ENCODE data around the gene RPS6KA4. TPM values are rescaled to one million over a fixed set of nuclear protein-coding genes. Genes with fewer than 3 reads are reported as not detected.

RPS6KA4 gene
- polyA plus RNA-seq, 1 of the 3 experiments (the other 2 are of a cell fraction): 43.4 TPM

GRCh38 chr11:64347193-64347867 lies 11.6 kb upstream of the RPS6KA4 start:
- Histone ChIP-seq H3K36me3 (replicated peaks in 1 of 2; ENCODE audit: control insufficient read depth in 1 of 2, insufficient read depth in 2 of 2, low read length in 1 of 2) (no peaks in the 10 kb centered on the region), H3F3A (replicated peaks; ENCODE audit: insufficient read depth) (no peaks in the 10 kb centered on the region), H3K9me3 (no peaks in the 10 kb centered on the region), H3K4me3 (ENCODE audit: low read depth in 2 of 2, low read length in 1 of 2) (no peak overlapping the region), H3K4me1 (ENCODE audit: control insufficient read depth in 1 of 2, insufficient read depth in 2 of 2, low read depth in 1 of 2, low read length in 1 of 2) (no peaks in the 10 kb centered on the region; a peak in 1 of 4 replicates), H3K9me2 (no peaks in the 10 kb centered on the region), H4K20me1 (ENCODE audit: insufficient read depth) (no peaks in the 10 kb centered on the region), H3K4me2 (no peak overlapping the region), H3K27ac (ENCODE audit: low read depth in 2 of 2, low read length in 1 of 2) (no peak overlapping the region), H3K79me2 (ENCODE audit: insufficient read depth) (no peaks in the 10 kb centered on the region), H2AFZ (ENCODE audit: low read depth) (no peak overlapping the region), H3K27me3 (ENCODE audit: insufficient read depth) (no peaks in the 10 kb centered on the region), H3K9ac (no peak overlapping the region)
- TF ChIP-seq CHD2 (IDR thresholded peaks at IDR 0.05; ENCODE audit: low read length, partially characterized antibody): no peak
- TF ChIP-seq, protein P1, sequence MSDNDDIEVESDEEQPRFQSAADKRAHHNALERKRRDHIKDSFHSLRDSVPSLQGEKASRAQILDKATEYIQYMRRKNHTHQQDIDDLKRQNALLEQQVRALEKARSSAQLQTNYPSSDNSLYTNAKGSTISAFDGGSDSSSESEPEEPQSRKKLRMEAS (IDR thresholded peaks at IDR 0.05; ENCODE audit: low read depth): no peak
- no peak for TF ChIP-seq SIN3A (IDR thresholded peaks at IDR 0.05; ENCODE audit: borderline replicate concordance, low read depth, low read length)
- no peak for TF ChIP-seq MEF2A (IDR thresholded peaks at IDR 0.05; ENCODE audit: borderline replicate concordance, low read depth)
- TF ChIP-seq FOXM1 (IDR thresholded peaks at IDR 0.05; ENCODE audit: low read depth): no peak
- no peak for TF ChIP-seq REST (IDR thresholded peaks at IDR 0.05; ENCODE audit: low read depth, low read length)
- TF ChIP-seq RCOR1 (IDR thresholded peaks at IDR 0.05; ENCODE audit: low read length): no peak
- TF ChIP-seq RFX5 (IDR thresholded peaks at IDR 0.05; ENCODE audit: low read length): no peak
- TF ChIP-seq GABPA (IDR thresholded peaks at IDR 0.05; ENCODE audit: low read depth): no peak
- no peak for TF ChIP-seq JUND (IDR thresholded peaks at IDR 0.05)
- no peak for TF ChIP-seq FOSL2 (IDR thresholded peaks at IDR 0.05; ENCODE audit: borderline replicate concordance, low read depth)
- TF ChIP-seq GATA2 (CRISPR knock-in tag; IDR thresholded peaks at IDR 0.05): no peak
- TF ChIP-seq RAD21 (IDR thresholded peaks at IDR 0.05; ENCODE audit: low read length): no peak
- no peak for TF ChIP-seq TAF1 (IDR thresholded peaks at IDR 0.05; ENCODE audit: borderline replicate concordance, low read depth, low read length)
- POLR2A ChIA-PET: no interaction called here
- 80% methylated on average over 12 of the region's 12 CpGs for WGBS (ENCODE audit: low lambda C conversion rate)
- peak; percentile 14 for DNase-seq
- CTCF ChIA-PET: no interaction called here

Data from SK-N-SH (cell line).